ENCODE results near the gene IL1RAPL1.

GRCh38 chrX:29435396-29435795 is 848.1 kb downstream of the IL1RAPL1 start:
- TF ChIP-seq FOS (IDR thresholded peaks at IDR 0.05; ENCODE audit: borderline replicate concordance, insufficient read depth, low read length) (no peak), CTCF (IDR thresholded peaks at IDR 0.05; ENCODE audit: extremely low read depth in 1 of 2, insufficient read depth in 1 of 2, low read depth in 1 of 2, low read length in 2 of 2) (no peak), POLR2A (IDR thresholded peaks at IDR 0.05; ENCODE audit: low read depth, low read length) (no peak), POLR2AphosphoS5 (IDR thresholded peaks at IDR 0.05; ENCODE audit: insufficient read depth, low read depth, low read length) (no peak), MAX (IDR thresholded peaks at IDR 0.05; ENCODE audit: insufficient read depth, insufficient read length) (no peak), GATA2 (IDR thresholded peaks at IDR 0.05; ENCODE audit: insufficient read depth, insufficient read length, low read depth, low read length) (no peak)

All from endothelial cell of umbilical vein (primary cell).